Keratinocyte (primary cell): ENCODE results near the gene STK32C. TPM values are rescaled to one million over a fixed set of nuclear protein-coding genes. Genes with fewer than 3 reads are reported as not detected.

Experiments
- DNase-seq: peaks from one replicate; pipeline ENCODE4 v3.0.0-alpha.2; 2011; ENCODE audit warnings: low read depth, missing footprints, low spot score
- FAIRE-seq: peaks from 2 replicates; lab custom pipeline; 2011; peaks lifted over from hg19 to GRCh38; lab: Jason Lieb, UNC
- H2AFZ ChIP-seq: 2 replicates; pipeline ENCODE4 v1.6.0; 2012; ENCODE audit warnings: low read length, control low read depth, inconsistent platforms; ENCODE audit not compliant: control insufficient read depth
- H3K27ac ChIP-seq: 2 replicates; pipeline ENCODE4 v1.5.1; 2011; ENCODE audit warnings: low read length; ENCODE audit not compliant: control insufficient read depth, insufficient read depth
- H3K27me3 ChIP-seq: 3 replicates; pipeline ENCODE4 v1.6.0; 2011; ENCODE audit warnings: low read length; ENCODE audit not compliant: control insufficient read depth, insufficient read depth; ENCODE audit errors: extremely low read depth
- H3K36me3 ChIP-seq, 2 experiments: 2 replicates in 1 of 2; 3 replicates in 1 of 2; pipeline ENCODE4 v1.5.1; 2011; ENCODE audit warnings: low read length in 2 of 2, mild to moderate bottlenecking in 1 of 2; ENCODE audit not compliant: control insufficient read depth in 2 of 2, insufficient read depth in 2 of 2; ENCODE audit errors: extremely low read depth in 1 of 2
- H3K4me1 ChIP-seq: 3 replicates; pipeline ENCODE4 v1.5.1; 2011; ENCODE audit warnings: low read length; ENCODE audit not compliant: control insufficient read depth, insufficient read depth; ENCODE audit errors: extremely low read depth
- H3K4me2 ChIP-seq: 3 replicates; pipeline ENCODE4 v1.6.0; 2011; ENCODE audit warnings: low read depth, low read length; ENCODE audit not compliant: control insufficient read depth, insufficient read depth; ENCODE audit errors: extremely low read depth
- H3K4me3 ChIP-seq, 3 experiments: fragments of 200-600 bp in 1 of 3; sonication (generic) in 1 of 3; 2 replicates in 2 of 3; 3 replicates in 1 of 3; pipeline ENCODE4 v1.5.1; 2011 to 2016; ENCODE audit warnings: low read length in 3 of 3, mild to moderate bottlenecking in 3 of 3, control low read depth in 2 of 3, inconsistent platforms in 1 of 3, low read depth in 1 of 3, mixed read lengths in 1 of 3, mixed run types in 1 of 3, moderate library complexity in 1 of 3; ENCODE audit not compliant: control insufficient read depth in 2 of 3, insufficient read depth in 2 of 3; ENCODE audit errors: extremely low read depth in 1 of 3
- H3K79me2 ChIP-seq: 2 replicates; pipeline ENCODE4 v1.6.0; 2012; ENCODE audit warnings: low read length; ENCODE audit not compliant: control insufficient read depth, insufficient read depth
- H3K9ac ChIP-seq: 3 replicates; pipeline ENCODE4 v1.6.0; 2011; ENCODE audit warnings: low read length; ENCODE audit not compliant: control insufficient read depth, insufficient read depth; ENCODE audit errors: extremely low read depth
- H3K9me1 ChIP-seq: 3 replicates; pipeline ENCODE4 v1.6.0; 2011; ENCODE audit warnings: low read length; ENCODE audit not compliant: control insufficient read depth, insufficient read depth; ENCODE audit errors: extremely low read depth
- H3K9me3 ChIP-seq: 2 replicates; pipeline ENCODE4 v1.5.1; 2012; ENCODE audit warnings: low read depth, low read length; ENCODE audit not compliant: control insufficient read depth
- H4K20me1 ChIP-seq: 3 replicates; pipeline ENCODE4 v1.6.0; 2011; ENCODE audit warnings: low read length; ENCODE audit not compliant: control insufficient read depth, insufficient read depth; ENCODE audit errors: extremely low read depth
- CTCF ChIP-seq, 3 experiments: IDR thresholded peaks in 1 of 3; conservative IDR thresholded peaks in 1 of 3; optimal IDR thresholded peaks in 1 of 3; 2 replicates in 2 of 3; 3 replicates in 1 of 3; pipeline versions ENCODE3 to v1.5.1; 2011; ENCODE audit warnings: low read length in 3 of 3, mild to moderate bottlenecking in 3 of 3, moderate library complexity in 2 of 3, control low read depth in 1 of 3, inconsistent platforms in 1 of 3; ENCODE audit not compliant: insufficient read depth in 2 of 3; ENCODE audit errors: extremely low read depth in 1 of 3
- EZH2 ChIP-seq: IDR thresholded peaks from one replicate; pipeline ENCODE4 v1.6.1; 2012; ENCODE audit warnings: inconsistent platforms, mild to moderate bottlenecking, low read length, moderate library complexity
- dilution Hi-C: fragments of 300-500 bp; cut with MboI; formaldehyde crosslinking; loops from one replicate; pipeline ENCODE4 v1.7.0; 2020; ENCODE audit warnings: low sequenced_read_pairs; ENCODE audit not compliant: extremely low pct_ligation_motif_present
- polyA plus RNA-seq, 5 experiments: library from polyadenylated mRNA; depleted of rRNA in 3 of 5; stranded (reverse) in 3 of 5; stranded (forward) in 1 of 5; unstranded in 1 of 5; fragments of >200 nt; gene quantifications; 1 replicate in 1 of 5; 2 replicates in 3 of 5; 3 replicates in 1 of 5; pipeline versions ENCODE4 v1.2.1 to v1.2.3, GENCODE V29; 2011 to 2012; ENCODE audit warnings: missing spikeins in 2 of 5, low read depth in 1 of 5, low replicate concordance in 1 of 5

STK32C gene
- polyA plus RNA-seq, 1 donor (not counting 4 experiments of a cell fraction or from before 2014, with no cell fraction given): 4.1 TPM

- no peak for FAIRE-seq
- Histone ChIP-seq H3K4me3 (no peak overlapping the region), H4K20me1 (no peaks in the 10 kb centered on the region), H3K27ac (no peak overlapping the region), H3K79me2 (no peaks in the 10 kb centered on the region), H3K9me3 (peaks cover 2% of the 10 kb centered on the region), H3K27me3 (peaks cover 49% of the 10 kb centered on the region), H3K4me2 (no peak overlapping the region), H3K9ac (no peak overlapping the region), H3K36me3 (no peaks in the 10 kb centered on the region), H3K4me1 (no peaks in the 10 kb centered on the region), H3K9me1 (no peaks in the 10 kb centered on the region), H2AFZ (no peak overlapping the region)
- TF ChIP-seq EZH2 (no peak), CTCF (optimal IDR thresholded peaks at IDR 0.05 in 1 of 3, IDR thresholded peaks at IDR 0.05 in 1 of 3, conservative IDR thresholded peaks at IDR 0.05 in 1 of 3; ENCODE audit: extremely low read depth in 1 of 3, insufficient read depth in 2 of 3, low read length in 3 of 3) (no peak)
- no peak for DNase-seq
- dilution Hi-C loops: no loop called here
Observed at GRCh38 chr10:132309879-132310591, 2.3 kb upstream of the STK32C start.

- Histone ChIP-seq H3K27me3 (peaks cover 49% of the 10 kb centered on the region), H3K9ac (no peak overlapping the region), H3K4me2 (no peak overlapping the region), H3K79me2 (no peaks in the 10 kb centered on the region), H3K36me3 (no peaks in the 10 kb centered on the region), H2AFZ (no peak overlapping the region), H4K20me1 (no peaks in the 10 kb centered on the region), H3K9me1 (no peaks in the 10 kb centered on the region), H3K4me3 (no peak overlapping the region), H3K9me3 (peaks cover 2% of the 10 kb centered on the region), H3K27ac (no peak overlapping the region), H3K4me1 (no peaks in the 10 kb centered on the region)
- FAIRE-seq (no peak), DNase-seq (no peak)
- dilution Hi-C loops: no loop called here
- TF ChIP-seq EZH2 (no peak), CTCF (optimal IDR thresholded peaks at IDR 0.05 in 1 of 3, IDR thresholded peaks at IDR 0.05 in 1 of 3, conservative IDR thresholded peaks at IDR 0.05 in 1 of 3; ENCODE audit: extremely low read depth in 1 of 3, insufficient read depth in 2 of 3, low read length in 3 of 3) (no peak)
Observed at GRCh38 chr10:132309471-132309865, 1.7 kb upstream of the STK32C start.
